H1 (cell line): ENCODE data around the gene TNRC6C. TPM values are rescaled to one million over a fixed set of nuclear protein-coding genes. Genes with fewer than 3 reads are reported as not detected.

Experiments
- E2F6 ChIP-seq: IDR thresholded peaks from 2 replicates; pipeline ENCODE4 v1.6.1; 2012; ENCODE audit warnings: inconsistent platforms
- EGR1 ChIP-seq: IDR thresholded peaks from 2 replicates; pipeline ENCODE4 v1.6.1; 2011; ENCODE audit warnings: low read depth, low read length, borderline replicate concordance
- EZH2 ChIP-seq: fragments of 200-600 bp; sonication (generic); IDR thresholded peaks from 2 replicates; pipeline ENCODE4 v1.7.1; 2012; ENCODE audit warnings: low read depth, mild to moderate bottlenecking, moderate library complexity, low read length, inconsistent platforms; ENCODE audit not compliant: severe bottlenecking
- KDM1A ChIP-seq: fragments of 200-600, 300-600 bp; sonication (generic); IDR thresholded peaks from 2 replicates; pipeline ENCODE4 v1.7.1; 2016; ENCODE audit warnings: mild to moderate bottlenecking, low read length, borderline replicate concordance
- RFX5 ChIP-seq: IDR thresholded peaks from 2 replicates; pipeline ENCODE4 v1.6.1; 2011; ENCODE audit warnings: low read depth, low read length, improper control_type of control experiment, borderline replicate concordance
- polyA plus RNA-seq, 7 experiments: library from polyadenylated mRNA; depleted of rRNA in 3 of 7; stranded (reverse) in 5 of 7; unstranded in 2 of 7; fragments of >200 nt in 5 of 7; fragments of 200-250 nt in 2 of 7; gene quantifications; 1 replicate in 5 of 7; 2 replicates in 1 of 7; 4 replicates in 1 of 7; pipeline versions ENCODE4 v1.2.1 to v1.2.3, GENCODE V29; 2011 to 2013; ENCODE audit warnings: missing spikeins in 2 of 7, mixed read lengths in 2 of 7
- total RNA-seq: library from RNA; stranded (reverse); fragmentation: NEBNext Ultra II Directional; extraction: Animal tissue kit (Norgen Biotek cat#: 25700); gene quantifications from 2 replicates; pipeline ENCODE4 v1.2.1, GENCODE V29; 2021
- TF ChIP-seq, protein P1 (sequence below): fragments of 300-600 bp; sonication (generic); IDR thresholded peaks from 2 replicates; pipeline ENCODE4 v1.7.1; 2012; ENCODE audit warnings: low read length, moderate library complexity, mild to moderate bottlenecking, inconsistent platforms; ENCODE audit not compliant: insufficient replicate concordance

Gene TNRC6C
- total and polyA plus RNA-seq, 2 of the 8 experiments (the other 6 are each of a cell fraction or from before 2014, with no cell fraction given): 2.8 to 28.9 TPM

- TF ChIP-seq, protein P1, sequence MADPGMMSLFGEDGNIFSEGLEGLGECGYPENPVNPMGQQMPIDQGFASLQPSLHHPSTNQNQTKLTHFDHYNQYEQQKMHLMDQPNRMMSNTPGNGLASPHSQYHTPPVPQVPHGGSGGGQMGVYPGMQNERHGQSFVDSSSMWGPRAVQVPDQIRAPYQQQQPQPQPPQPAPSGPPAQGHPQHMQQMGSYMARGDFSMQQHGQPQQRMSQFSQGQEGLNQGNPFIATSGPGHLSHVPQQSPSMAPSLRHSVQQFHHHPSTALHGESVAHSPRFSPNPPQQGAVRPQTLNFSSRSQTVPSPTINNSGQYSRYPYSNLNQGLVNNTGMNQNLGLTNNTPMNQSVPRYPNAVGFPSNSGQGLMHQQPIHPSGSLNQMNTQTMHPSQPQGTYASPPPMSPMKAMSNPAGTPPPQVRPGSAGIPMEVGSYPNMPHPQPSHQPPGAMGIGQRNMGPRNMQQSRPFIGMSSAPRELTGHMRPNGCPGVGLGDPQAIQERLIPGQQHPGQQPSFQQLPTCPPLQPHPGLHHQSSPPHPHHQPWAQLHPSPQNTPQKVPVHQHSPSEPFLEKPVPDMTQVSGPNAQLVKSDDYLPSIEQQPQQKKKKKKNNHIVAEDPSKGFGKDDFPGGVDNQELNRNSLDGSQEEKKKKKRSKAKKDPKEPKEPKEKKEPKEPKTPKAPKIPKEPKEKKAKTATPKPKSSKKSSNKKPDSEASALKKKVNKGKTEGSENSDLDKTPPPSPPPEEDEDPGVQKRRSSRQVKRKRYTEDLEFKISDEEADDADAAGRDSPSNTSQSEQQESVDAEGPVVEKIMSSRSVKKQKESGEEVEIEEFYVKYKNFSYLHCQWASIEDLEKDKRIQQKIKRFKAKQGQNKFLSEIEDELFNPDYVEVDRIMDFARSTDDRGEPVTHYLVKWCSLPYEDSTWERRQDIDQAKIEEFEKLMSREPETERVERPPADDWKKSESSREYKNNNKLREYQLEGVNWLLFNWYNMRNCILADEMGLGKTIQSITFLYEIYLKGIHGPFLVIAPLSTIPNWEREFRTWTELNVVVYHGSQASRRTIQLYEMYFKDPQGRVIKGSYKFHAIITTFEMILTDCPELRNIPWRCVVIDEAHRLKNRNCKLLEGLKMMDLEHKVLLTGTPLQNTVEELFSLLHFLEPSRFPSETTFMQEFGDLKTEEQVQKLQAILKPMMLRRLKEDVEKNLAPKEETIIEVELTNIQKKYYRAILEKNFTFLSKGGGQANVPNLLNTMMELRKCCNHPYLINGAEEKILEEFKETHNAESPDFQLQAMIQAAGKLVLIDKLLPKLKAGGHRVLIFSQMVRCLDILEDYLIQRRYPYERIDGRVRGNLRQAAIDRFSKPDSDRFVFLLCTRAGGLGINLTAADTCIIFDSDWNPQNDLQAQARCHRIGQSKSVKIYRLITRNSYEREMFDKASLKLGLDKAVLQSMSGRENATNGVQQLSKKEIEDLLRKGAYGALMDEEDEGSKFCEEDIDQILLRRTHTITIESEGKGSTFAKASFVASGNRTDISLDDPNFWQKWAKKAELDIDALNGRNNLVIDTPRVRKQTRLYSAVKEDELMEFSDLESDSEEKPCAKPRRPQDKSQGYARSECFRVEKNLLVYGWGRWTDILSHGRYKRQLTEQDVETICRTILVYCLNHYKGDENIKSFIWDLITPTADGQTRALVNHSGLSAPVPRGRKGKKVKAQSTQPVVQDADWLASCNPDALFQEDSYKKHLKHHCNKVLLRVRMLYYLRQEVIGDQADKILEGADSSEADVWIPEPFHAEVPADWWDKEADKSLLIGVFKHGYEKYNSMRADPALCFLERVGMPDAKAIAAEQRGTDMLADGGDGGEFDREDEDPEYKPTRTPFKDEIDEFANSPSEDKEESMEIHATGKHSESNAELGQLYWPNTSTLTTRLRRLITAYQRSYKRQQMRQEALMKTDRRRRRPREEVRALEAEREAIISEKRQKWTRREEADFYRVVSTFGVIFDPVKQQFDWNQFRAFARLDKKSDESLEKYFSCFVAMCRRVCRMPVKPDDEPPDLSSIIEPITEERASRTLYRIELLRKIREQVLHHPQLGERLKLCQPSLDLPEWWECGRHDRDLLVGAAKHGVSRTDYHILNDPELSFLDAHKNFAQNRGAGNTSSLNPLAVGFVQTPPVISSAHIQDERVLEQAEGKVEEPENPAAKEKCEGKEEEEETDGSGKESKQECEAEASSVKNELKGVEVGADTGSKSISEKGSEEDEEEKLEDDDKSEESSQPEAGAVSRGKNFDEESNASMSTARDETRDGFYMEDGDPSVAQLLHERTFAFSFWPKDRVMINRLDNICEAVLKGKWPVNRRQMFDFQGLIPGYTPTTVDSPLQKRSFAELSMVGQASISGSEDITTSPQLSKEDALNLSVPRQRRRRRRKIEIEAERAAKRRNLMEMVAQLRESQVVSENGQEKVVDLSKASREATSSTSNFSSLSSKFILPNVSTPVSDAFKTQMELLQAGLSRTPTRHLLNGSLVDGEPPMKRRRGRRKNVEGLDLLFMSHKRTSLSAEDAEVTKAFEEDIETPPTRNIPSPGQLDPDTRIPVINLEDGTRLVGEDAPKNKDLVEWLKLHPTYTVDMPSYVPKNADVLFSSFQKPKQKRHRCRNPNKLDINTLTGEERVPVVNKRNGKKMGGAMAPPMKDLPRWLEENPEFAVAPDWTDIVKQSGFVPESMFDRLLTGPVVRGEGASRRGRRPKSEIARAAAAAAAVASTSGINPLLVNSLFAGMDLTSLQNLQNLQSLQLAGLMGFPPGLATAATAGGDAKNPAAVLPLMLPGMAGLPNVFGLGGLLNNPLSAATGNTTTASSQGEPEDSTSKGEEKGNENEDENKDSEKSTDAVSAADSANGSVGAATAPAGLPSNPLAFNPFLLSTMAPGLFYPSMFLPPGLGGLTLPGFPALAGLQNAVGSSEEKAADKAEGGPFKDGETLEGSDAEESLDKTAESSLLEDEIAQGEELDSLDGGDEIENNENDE: no peak
- no peak for TF ChIP-seq RFX5
- no peak for TF ChIP-seq E2F6
- TF ChIP-seq EZH2: no peak
- TF ChIP-seq KDM1A: no peak
- no peak for TF ChIP-seq EGR1
Observed at GRCh38 chr17:78148286-78149016, 189.9 kb downstream of the TNRC6C start (continued).
